K562 (cell line): Measurements from ENCODE around the gene SEPTIN1. TPM values are rescaled to one million over a fixed set of nuclear protein-coding genes. Genes with fewer than 3 reads are reported as not detected.

Experiments
- ATAC-seq: fragments of 200-7000 bp; cut with Tn5 transposase; 3 replicates; pipeline ENCODE4 v1.9.1; 2020; ENCODE audit warnings: moderate library complexity
- BruUV-seq: library from RNA; stranded (reverse); fragments of 400-500 nt; replicated peaks from 2 replicates; lab custom pipeline; 2021; lab: Mats Ljungman, UMichigan
- CTCF ChIA-PET: fragments of 300-600 bp; formaldehyde crosslinking; extraction: SDS; loops from one replicate; lab custom pipeline; 2021; ENCODE audit warnings: low intra/inter-chr PET ratio; lab: Yijun Ruan, JAX
- POLR2A ChIA-PET: fragments of 300-600, 350-650 bp; sonication (Branson Sonifier 250); formaldehyde crosslinking; extraction: SDS; loops from one replicate; lab custom pipeline; 2021; ENCODE audit warnings: antibody characterized with exemption, inconsistent platforms; lab: Yijun Ruan, JAX
- DNase-seq, 4 experiments: peaks; one replicate each; pipeline versions ENCODE4 v3.0.0 to v3.0.0-alpha.2; 2011 to 2018; ENCODE audit warnings: low spot score in 3 of 4, mixed read lengths in 3 of 4; ENCODE audit errors: extremely low read depth in 1 of 4
- FAIRE-seq: peaks from 2 replicates; lab custom pipeline; 2011; peaks lifted over from hg19 to GRCh38; lab: Jason Lieb, UNC
- H2AFZ ChIP-seq: 2 replicates; pipeline ENCODE4 v1.6.0; 2011; ENCODE audit warnings: low read depth, low read length, control low read depth, inconsistent platforms
- H3K27ac ChIP-seq: fragments of 200-600 bp; 3 replicates; pipeline ENCODE4 v1.8.0; 2011; ENCODE audit warnings: low read depth, mild to moderate bottlenecking, control low read depth, inconsistent platforms, low read length, moderate library complexity, mixed read lengths; ENCODE audit errors: extremely low read depth
- H3K27me3 ChIP-seq, 2 experiments: fragments of 300-600 bp in 1 of 2; 2 replicates in 1 of 2; 3 replicates in 1 of 2; pipeline versions ENCODE4 v1.6.0 to v1.8.0; 2011; ENCODE audit warnings: inconsistent platforms in 2 of 2, low read length in 2 of 2, mild to moderate bottlenecking in 1 of 2, mixed read lengths in 1 of 2, moderate library complexity in 1 of 2; ENCODE audit not compliant: control insufficient read depth in 2 of 2, insufficient read depth in 2 of 2
- H3K36me3 ChIP-seq: fragments of 300-600 bp; 3 replicates; pipeline ENCODE4 v1.8.0; 2011; ENCODE audit warnings: mild to moderate bottlenecking, low read length, inconsistent platforms; ENCODE audit not compliant: control insufficient read depth, insufficient read depth
- H3K4me1 ChIP-seq, 2 experiments: fragments of 200-600 bp in 1 of 2; replicated peaks in 1 of 2; 2 replicates in 1 of 2; 3 replicates in 1 of 2; pipeline versions ENCODE4 v1.5.1 to v1.8.0; 2011; ENCODE audit warnings: inconsistent platforms in 2 of 2, low read length in 2 of 2, mild to moderate bottlenecking in 1 of 2, mixed read lengths in 1 of 2, moderate library complexity in 1 of 2; ENCODE audit not compliant: control insufficient read depth in 2 of 2, insufficient read depth in 2 of 2
- H3K4me2 ChIP-seq: 2 replicates; pipeline ENCODE4 v1.6.1; 2011; ENCODE audit warnings: low read length, control low read depth, inconsistent platforms, mixed read lengths; ENCODE audit not compliant: insufficient read depth
- H3K4me3 ChIP-seq: fragments of 200-600 bp; sonication (generic), shearing (Covaris generic); 2 replicates; pipeline ENCODE4 v1.5.1; 2016; ENCODE audit warnings: control low read depth, inconsistent platforms
- H3K79me2 ChIP-seq: fragments of 200-600 bp; 3 replicates; pipeline ENCODE4 v1.8.0; 2011; ENCODE audit warnings: low read length, inconsistent platforms; ENCODE audit not compliant: control insufficient read depth, insufficient read depth
- H3K9ac ChIP-seq, 2 experiments: 2 replicates each; pipeline versions ENCODE4 v1.6.0 to v1.6.1; 2011; ENCODE audit warnings: low read depth in 2 of 2, low read length in 2 of 2, control low read depth in 1 of 2, inconsistent platforms in 1 of 2, mild to moderate bottlenecking in 1 of 2, mixed read lengths in 1 of 2; ENCODE audit not compliant: insufficient read depth in 1 of 2
- H3K9me1 ChIP-seq: one replicate; pipeline ENCODE4 v1.6.0; 2011; ENCODE audit warnings: inconsistent platforms, mild to moderate bottlenecking, low read length, moderate library complexity; ENCODE audit not compliant: control insufficient read depth, insufficient read depth
- H3K9me3 ChIP-seq: replicated peaks from 2 replicates; pipeline ENCODE4 v1.5.1; 2011; ENCODE audit warnings: low read depth, low read length, inconsistent platforms; ENCODE audit not compliant: control insufficient read depth, insufficient read depth
- H4K20me1 ChIP-seq: replicated peaks from 2 replicates; pipeline ENCODE4 v1.6.1; 2011; ENCODE audit warnings: low read length, inconsistent platforms, mixed read lengths; ENCODE audit not compliant: control insufficient read depth, insufficient read depth
- BCOR ChIP-seq: fragments of 450-650 bp; IDR thresholded peaks from 2 replicates; pipeline ENCODE4 v1.6.1; 2016
- CAMTA2 ChIP-seq: fragments of 250-450 bp; sonication (Bioruptor Pico); conservative IDR thresholded peaks from 2 replicates; pipeline ENCODE4 v1.5.1; 2022
- CEBPB ChIP-seq: fragments of 450-650 bp; IDR thresholded peaks from 2 replicates; pipeline ENCODE4 v1.6.1; 2016; ENCODE audit warnings: missing genetic modification characterization, missing compliant biosample characterization
- DDX20 ChIP-seq: fragments of 450-650 bp; IDR thresholded peaks from 2 replicates; pipeline ENCODE4 v1.6.1; 2016; ENCODE audit warnings: missing genetic modification characterization, low read depth, mild to moderate bottlenecking, missing compliant biosample characterization, moderate library complexity
- EP400 ChIP-seq: fragments of 450-650 bp; IDR thresholded peaks from 2 replicates; pipeline ENCODE4 v1.6.1; 2017; ENCODE audit warnings: antibody characterized with exemption, mild to moderate bottlenecking, moderate library complexity
- FOXJ3 ChIP-seq: sonication (generic); formaldehyde crosslinking; IDR thresholded peaks from 2 replicates; pipeline ENCODE4 v1.4.0; 2020; ENCODE audit warnings: mild to moderate bottlenecking, missing genetic modification reagents
- GTF2F1 ChIP-seq: IDR thresholded peaks from 2 replicates; pipeline ENCODE4 v1.6.1; 2011; ENCODE audit warnings: low read depth, low read length, improper control_type of control experiment
- MCM2 ChIP-seq: fragments of 450-650 bp; IDR thresholded peaks from 2 replicates; pipeline ENCODE4 v1.6.1; 2017; ENCODE audit warnings: low read depth, mild to moderate bottlenecking
- RB1 ChIP-seq: fragments of 450-650 bp; IDR thresholded peaks from 2 replicates; pipeline ENCODE4 v1.6.1; 2017; ENCODE audit warnings: low read depth, mild to moderate bottlenecking
- TEAD4 ChIP-seq, 2 experiments: sonication (generic) in 1 of 2; formaldehyde crosslinking in 1 of 2; IDR thresholded peaks; 2 replicates each; pipeline versions ENCODE4 v1.6.1 to v1.8.0; 2012 to 2022; ENCODE audit warnings: borderline replicate concordance in 1 of 2, inconsistent platforms in 1 of 2, low read length in 1 of 2, mild to moderate bottlenecking in 1 of 2, missing genetic modification reagents in 1 of 2
- ZNF146 ChIP-seq: IDR thresholded peaks from one replicate; pipeline ENCODE4 v1.6.1; 2018; ENCODE audit warnings: missing compliant biosample characterization; ENCODE audit not compliant: unreplicated experiment
- ZNF24 ChIP-seq: fragments of 450-650 bp; IDR thresholded peaks from 2 replicates; pipeline ENCODE4 v1.6.1; 2016
- ZNF253 ChIP-seq: fragments of 250-450 bp; sonication (Bioruptor Pico); conservative IDR thresholded peaks from 2 replicates; pipeline ENCODE4 v1.6.1; 2021; ENCODE audit warnings: mild to moderate bottlenecking
- WGBS: fragments of 100-300 bp; shearing (Covaris generic); methylation state at CpG from one replicate; pipeline ENCODE4 v1.1.6; 2016; ENCODE audit warnings: low coverage, mixed read lengths; ENCODE audit not compliant: insufficient coverage; ENCODE audit errors: missing lambda C conversion rate; 5-methylcytosine and 5-hydroxymethylcytosine counted together
- in situ Hi-C: fragments of 300-500 bp; cut with MboI; formaldehyde crosslinking; loops from 4 replicates; pipeline ENCODE4 v1.15.0; 2018; ENCODE audit warnings: inconsistent platforms, mixed read lengths
- intact Hi-C: fragments of 100-400 bp; cut with micrococcal nuclease; formaldehyde crosslinking; loops from 2 replicates; pipeline ENCODE4 v1.14.2; 2022
- polyA plus RNA-seq, 8 experiments: library from polyadenylated mRNA; depleted of rRNA in 4 of 8; stranded (reverse) in 5 of 8; unstranded in 3 of 8; fragments of >200 nt; fragmentation: Nextera tagmentation in 2 of 8; fragmentation: Illumina TruSeq in 1 of 8; extraction: Ambion mirVana in 2 of 8; extraction: Trizol in 1 of 8; gene quantifications; 2 replicates each; pipeline versions ENCODE4 v1.2.1 to v1.2.3, GENCODE V29; 2011 to 2014; ENCODE audit warnings: inconsistent platforms in 1 of 8, missing spikeins in 1 of 8
- total RNA-seq, 7 experiments: library from RNA; depleted of rRNA in 6 of 7; stranded (reverse); fragments of >200 nt in 6 of 7; fragmentation: Illumina TruSeq in 2 of 7; extraction: Trizol in 2 of 7; gene quantifications; 2 replicates each; pipeline versions ENCODE4 v1.2.1 to v1.2.3, GENCODE V29; 2011 to 2021; ENCODE audit warnings: low replicate concordance in 1 of 7
- TF ChIP-seq, protein P1 (sequence below): fragments of 250-450 bp; sonication (Bioruptor Pico); IDR thresholded peaks from 2 replicates; pipeline ENCODE4 v1.8.0; 2022; ENCODE audit warnings: inconsistent platforms, mild to moderate bottlenecking, moderate library complexity, borderline replicate concordance
- TF ChIP-seq, protein P2 (sequence below), 2 experiments: fragments of 450-650 bp in 1 of 2; sonication (generic) in 1 of 2; formaldehyde crosslinking; conservative IDR thresholded peaks; 2 replicates each; pipeline versions ENCODE4 v1.4.0 to v1.8.1; 2020 to 2022; ENCODE audit warnings: mild to moderate bottlenecking in 1 of 2, missing genetic modification reagents in 1 of 2

The SEPTIN1 gene
- total and polyA plus RNA-seq, 9 of the 15 experiments (the other 6 are each of a cell fraction or from before 2014, with no cell fraction given), result 0.23 to 5.6 (median 1.7) TPM; not detected in 1

DNA sequence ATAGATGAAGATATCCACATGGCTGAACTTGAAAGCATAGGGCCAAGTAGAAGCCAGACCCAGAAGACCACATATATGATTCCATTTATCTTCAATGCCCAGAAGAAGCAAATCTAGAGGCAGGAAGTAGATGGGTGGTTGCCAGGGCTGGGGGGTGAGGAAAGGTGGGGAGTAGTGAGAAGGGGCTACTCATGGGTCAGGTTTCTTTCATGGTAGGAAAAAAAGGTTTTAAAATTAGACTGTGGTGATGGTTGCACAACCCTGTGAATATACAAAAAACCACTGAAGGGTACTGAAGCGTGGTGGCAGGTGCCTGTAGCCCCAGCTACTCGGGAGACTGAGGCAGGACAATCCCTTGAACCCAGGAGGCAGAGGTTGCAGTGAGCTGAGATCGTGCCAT is 32.7 kb downstream of the SEPTIN1 start:
- in situ Hi-C loops, result loop anchor here (25.0 kb wide), 1 partner anchor 887 kb away; the partner anchor contains the start of genes BOLA2, SLX1B and SULT1A4
- TF ChIP-seq CEBPB (tag) (0 out of 2 replicates have a peak, but pooled peaks have one; percentile 7), EP400 (no peak)
- TF ChIP-seq, all 486 proteins: peak for 1
- ATAC-seq (no peak), DNase-seq (no peak), FAIRE-seq (no peak)
- Histone ChIP-seq H3K9me1 (no peaks in the 10 kb centered on the region), H3K9me3 (no peaks in the 10 kb centered on the region), H3K4me2 (no peak overlapping the region), H4K20me1 (no peaks in the 10 kb centered on the region), H3K9ac (0 out of 4 replicates have a peak overlapping the region, but pooled peaks of 1 of the 2 experiments have one; percentile 8), H3K79me2 (peaks cover 18% of the 10 kb centered on the region), H2AFZ (no peak overlapping the region), H3K4me3 (no peak overlapping the region), H3K27ac (no peak overlapping the region), H3K4me1 (peaks cover 6 to 20% of the 10 kb centered on the region in 2 experiments; a peak in 4 of 5 replicates), H3K36me3 (peaks cover 39% of the 10 kb centered on the region; the same call in 2 of the 3 replicates), H3K27me3 (no peaks in the 10 kb centered on the region)
- intact Hi-C loops, result no loop called here
- CTCF ChIA-PET, result no interaction called here
- 60% methylated on average over 3 of the region's 3 CpGs for WGBS
- BruUV-seq, result no TSS peak
- POLR2A ChIA-PET, result interaction anchor here (0.6 to 1.3 kb wide), 2 partner anchors 21 to 507 kb away, joined by 3 to 4 read pairs; no protein-coding TSS in a partner anchor

DNA sequence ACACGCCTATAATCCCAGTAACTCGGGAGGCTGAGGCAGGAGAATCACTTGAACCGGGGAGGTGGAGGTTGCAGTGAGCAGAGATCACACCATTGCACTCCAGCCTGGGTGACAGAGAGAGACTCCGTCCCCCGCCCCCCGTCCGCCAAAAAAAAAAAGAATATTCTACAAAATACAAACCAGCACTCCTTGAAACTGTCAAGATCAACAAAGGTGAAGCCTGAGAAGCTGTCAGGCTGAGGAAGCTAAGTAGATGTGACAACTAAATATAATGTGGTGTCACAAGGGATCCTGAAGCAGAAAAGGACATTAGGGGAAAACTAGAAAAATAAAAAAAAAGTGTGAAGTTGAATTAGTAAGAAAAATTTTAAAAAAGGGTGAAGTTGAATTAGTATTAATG is 33.4 kb downstream of the SEPTIN1 start:
- H3K36me3 ChIP-seq, result peaks cover 39% of the 10 kb centered on the region; the same call in 2 of the 3 replicates
- ChIA-PET CTCF (no interaction called here), POLR2A (interaction anchor here (1.3 kb wide), 1 partner anchor 22 kb away, joined by 4 read pairs; no protein-coding TSS in a partner anchor)
- H3K4me2 ChIP-seq, result no peak overlapping the region
- intact Hi-C loops, result no loop called here
- H3K4me1 ChIP-seq, result peaks cover 3 to 12% of the 10 kb centered on the region in 2 experiments; a peak in 4 of 5 replicates
- H4K20me1 ChIP-seq, result no peaks in the 10 kb centered on the region
- no peak overlapping the region for H3K27ac ChIP-seq
- H3K27me3 ChIP-seq, result no peaks in the 10 kb centered on the region
- H3K9ac ChIP-seq, result no peak overlapping the region
- no peak for ATAC-seq
- no peaks in the 10 kb centered on the region for H3K9me3 ChIP-seq
- DNase-seq, result no peak
- 82% methylated on average over 7 of the region's 7 CpGs for WGBS
- FAIRE-seq, result no peak
- H3K9me1 ChIP-seq, result no peaks in the 10 kb centered on the region
- BruUV-seq, result no TSS peak
- no peak overlapping the region for H2AFZ ChIP-seq
- no peak overlapping the region for H3K4me3 ChIP-seq
- H3K79me2 ChIP-seq, result peaks cover 10% of the 10 kb centered on the region
- in situ Hi-C loops, result no loop called here
- TF ChIP-seq ZNF24 (no peak), ZNF253 (CRISPR knock-in tag) (no peak), ZNF146 (CRISPR knock-in tag) (no peak), DDX20 (tag) (no peak), RB1 (no peak), FOXJ3 (CRISPR knock-in tag) (no peak), CAMTA2 (CRISPR knock-in tag) (no peak), BCOR (no peak), MCM2 (no peak), GTF2F1 (no peak), TEAD4 (IDR thresholded peaks at IDR 0.05; ENCODE audit: low read length) (no peak), TEAD4 (CRISPR knock-in tag; IDR thresholded peaks at IDR 0.05; ENCODE audit: borderline replicate concordance) (no peak)
- TF ChIP-seq, protein P1, sequence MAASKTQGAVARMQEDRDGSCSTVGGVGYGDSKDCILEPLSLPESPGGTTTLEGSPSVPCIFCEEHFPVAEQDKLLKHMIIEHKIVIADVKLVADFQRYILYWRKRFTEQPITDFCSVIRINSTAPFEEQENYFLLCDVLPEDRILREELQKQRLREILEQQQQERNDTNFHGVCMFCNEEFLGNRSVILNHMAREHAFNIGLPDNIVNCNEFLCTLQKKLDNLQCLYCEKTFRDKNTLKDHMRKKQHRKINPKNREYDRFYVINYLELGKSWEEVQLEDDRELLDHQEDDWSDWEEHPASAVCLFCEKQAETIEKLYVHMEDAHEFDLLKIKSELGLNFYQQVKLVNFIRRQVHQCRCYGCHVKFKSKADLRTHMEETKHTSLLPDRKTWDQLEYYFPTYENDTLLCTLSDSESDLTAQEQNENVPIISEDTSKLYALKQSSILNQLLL (CRISPR knock-in tag), result no peak
- TF ChIP-seq, protein P2, sequence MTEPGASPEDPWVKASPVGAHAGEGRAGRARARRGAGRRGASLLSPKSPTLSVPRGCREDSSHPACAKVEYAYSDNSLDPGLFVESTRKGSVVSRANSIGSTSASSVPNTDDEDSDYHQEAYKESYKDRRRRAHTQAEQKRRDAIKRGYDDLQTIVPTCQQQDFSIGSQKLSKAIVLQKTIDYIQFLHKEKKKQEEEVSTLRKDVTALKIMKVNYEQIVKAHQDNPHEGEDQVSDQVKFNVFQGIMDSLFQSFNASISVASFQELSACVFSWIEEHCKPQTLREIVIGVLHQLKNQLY (CRISPR knock-in tag; conservative IDR thresholded peaks at IDR 0.05), result no peak
